OCI-LY3 (cell line): Measurements from ENCODE around the gene SIDT2.

Experiments used
- H2AFZ ChIP-seq: fragments of 200-600, 300-600 bp; shearing (Covaris generic); 2 replicates; pipeline ENCODE4 v1.6.0; 2014; ENCODE audit warnings: antibody characterized with exemption, low read depth, low read length
- H3K27ac ChIP-seq: fragments of 200-600, 300-600 bp; sonication (generic); 2 replicates; pipeline ENCODE4 v1.5.1; 2014; ENCODE audit warnings: mild to moderate bottlenecking, low read length, moderate library complexity, mixed read lengths
- H3K27me3 ChIP-seq: fragments of 200-600, 300-600 bp; sonication (generic); 2 replicates; pipeline ENCODE4 v1.6.1; 2014; ENCODE audit warnings: low read depth, low read length, mixed read lengths
- H3K36me3 ChIP-seq: fragments of 200-600, 300-600 bp; sonication (generic); replicated peaks from 2 replicates; pipeline ENCODE3; 2014; ENCODE audit warnings: low read depth, low read length, mixed read lengths
- H3K4me1 ChIP-seq: fragments of 300-600, 200-600 bp; sonication (generic); 2 replicates; pipeline ENCODE4 v1.6.1; 2014; ENCODE audit warnings: low read length, mixed read lengths
- H3K4me2 ChIP-seq: fragments of 200-600, 300-600 bp; sonication (generic); 2 replicates; pipeline ENCODE4 v1.6.1; 2014; ENCODE audit warnings: low read length, mixed read lengths
- H3K4me3 ChIP-seq: fragments of 300-600, 200-600 bp; sonication (generic); 2 replicates; pipeline ENCODE4 v1.5.1; 2014; ENCODE audit warnings: antibody characterized with exemption, mild to moderate bottlenecking, low read length, moderate library complexity
- H3K79me2 ChIP-seq: fragments of 300-600, 200-600 bp; shearing (Covaris generic); 2 replicates; pipeline ENCODE4 v1.6.1; 2014; ENCODE audit warnings: mild to moderate bottlenecking, low read length, mixed read lengths
- H3K9ac ChIP-seq: fragments of 300-600, 200-600 bp; shearing (Covaris generic); 2 replicates; pipeline ENCODE4 v1.6.0; 2014; ENCODE audit warnings: mild to moderate bottlenecking, low read length, moderate library complexity
- H3K9me3 ChIP-seq: fragments of 200-600, 300-600 bp; shearing (Covaris generic); 2 replicates; pipeline ENCODE4 v1.6.1; 2014; ENCODE audit warnings: low read length, mixed read lengths; ENCODE audit not compliant: insufficient read depth
- H4K20me1 ChIP-seq: fragments of 200-600, 300-600 bp; sonication (generic); 2 replicates; pipeline ENCODE4 v1.6.1; 2016; ENCODE audit warnings: low read length, mixed read lengths; ENCODE audit not compliant: insufficient read depth
- CTCF ChIP-seq: fragments of 200-600, 300-600 bp; sonication (generic); IDR thresholded peaks from 2 replicates; pipeline ENCODE4 v1.5.1; 2014; ENCODE audit warnings: antibody characterized with exemption, low read length, low read depth
- EZH2phosphoT487 ChIP-seq: fragments of 200-600 bp; shearing (Covaris generic); IDR thresholded peaks from 2 replicates; pipeline ENCODE4 v1.6.1; 2018; ENCODE audit warnings: antibody characterized with exemption, mixed run types, low read depth

SIDT2 gene

GRCh38 chr11:117226388-117227385 lies 48.1 kb downstream of the SIDT2 start:
- no peak overlapping the region for H2AFZ ChIP-seq
- no peak overlapping the region for H3K9ac ChIP-seq
- H4K20me1 ChIP-seq: no peaks in the 10 kb centered on the region
- H3K27ac ChIP-seq: no peak overlapping the region
- H3K4me1 ChIP-seq: peaks cover 15% of the 10 kb centered on the region
- H3K4me3 ChIP-seq: no peak overlapping the region
- H3K9me3 ChIP-seq: no peaks in the 10 kb centered on the region
- no peaks in the 10 kb centered on the region for H3K27me3 ChIP-seq
- H3K36me3 ChIP-seq: peaks cover 35% of the 10 kb centered on the region
- peaks cover 23% of the 10 kb centered on the region for H3K79me2 ChIP-seq
- no peak overlapping the region for H3K4me2 ChIP-seq
- no peak for TF ChIP-seq EZH2phosphoT487
- peak; percentile 82 for TF ChIP-seq CTCF

GRCh38 chr11:117228091-117228490 lies 49.5 kb downstream of the SIDT2 start:
- Histone ChIP-seq H3K4me1 (peaks cover 15% of the 10 kb centered on the region), H3K9ac (no peak overlapping the region), H3K4me3 (no peak overlapping the region), H3K9me3 (no peaks in the 10 kb centered on the region), H3K36me3 (peaks cover 35% of the 10 kb centered on the region), H4K20me1 (no peaks in the 10 kb centered on the region), H2AFZ (no peak overlapping the region), H3K27ac (no peak overlapping the region), H3K4me2 (no peak overlapping the region), H3K27me3 (no peaks in the 10 kb centered on the region), H3K79me2 (peaks cover 29% of the 10 kb centered on the region)
- TF ChIP-seq EZH2phosphoT487: no peak
- TF ChIP-seq CTCF: no peak

GRCh38 chr11:117229411-117229810 lies 50.9 kb downstream of the SIDT2 start:
- Histone ChIP-seq H4K20me1 (no peaks in the 10 kb centered on the region), H3K9me3 (no peaks in the 10 kb centered on the region), H3K36me3 (peaks cover 29% of the 10 kb centered on the region), H3K4me2 (no peak overlapping the region), H3K27me3 (no peaks in the 10 kb centered on the region), H3K27ac (no peak overlapping the region), H3K4me3 (no peak overlapping the region), H2AFZ (no peak overlapping the region), H3K79me2 (peaks cover 41% of the 10 kb centered on the region), H3K9ac (no peak overlapping the region), H3K4me1 (peaks cover 26% of the 10 kb centered on the region)
- TF ChIP-seq CTCF: no peak
- no peak for TF ChIP-seq EZH2phosphoT487

- H4K20me1 ChIP-seq: no peaks in the 10 kb centered on the region
- no peaks in the 10 kb centered on the region for H3K27me3 ChIP-seq
- H3K27ac ChIP-seq: peak overlapping the region; percentile 76
- H3K9me3 ChIP-seq: no peaks in the 10 kb centered on the region
- TF ChIP-seq EZH2phosphoT487 (no peak), CTCF (no peak)
- peak overlapping the region; percentile 70 for H3K9ac ChIP-seq
- H2AFZ ChIP-seq: no peak overlapping the region
- H3K4me1 ChIP-seq: peaks cover 26% of the 10 kb centered on the region
- peak overlapping the region; percentile 94 for H3K4me2 ChIP-seq
- peak overlapping the region; percentile 97 for H3K4me3 ChIP-seq
- H3K36me3 ChIP-seq: peaks cover 28% of the 10 kb centered on the region
- H3K79me2 ChIP-seq: peaks cover 44% of the 10 kb centered on the region
Measured at GRCh38 chr11:117229931-117230285, 51.4 kb downstream of the SIDT2 start.
